ENCODE measurements around the gene EHD1.
A peak's percentile ranks its signal among the peaks of the same experiment; 100 is the strongest.

EHD1 gene

DNA sequence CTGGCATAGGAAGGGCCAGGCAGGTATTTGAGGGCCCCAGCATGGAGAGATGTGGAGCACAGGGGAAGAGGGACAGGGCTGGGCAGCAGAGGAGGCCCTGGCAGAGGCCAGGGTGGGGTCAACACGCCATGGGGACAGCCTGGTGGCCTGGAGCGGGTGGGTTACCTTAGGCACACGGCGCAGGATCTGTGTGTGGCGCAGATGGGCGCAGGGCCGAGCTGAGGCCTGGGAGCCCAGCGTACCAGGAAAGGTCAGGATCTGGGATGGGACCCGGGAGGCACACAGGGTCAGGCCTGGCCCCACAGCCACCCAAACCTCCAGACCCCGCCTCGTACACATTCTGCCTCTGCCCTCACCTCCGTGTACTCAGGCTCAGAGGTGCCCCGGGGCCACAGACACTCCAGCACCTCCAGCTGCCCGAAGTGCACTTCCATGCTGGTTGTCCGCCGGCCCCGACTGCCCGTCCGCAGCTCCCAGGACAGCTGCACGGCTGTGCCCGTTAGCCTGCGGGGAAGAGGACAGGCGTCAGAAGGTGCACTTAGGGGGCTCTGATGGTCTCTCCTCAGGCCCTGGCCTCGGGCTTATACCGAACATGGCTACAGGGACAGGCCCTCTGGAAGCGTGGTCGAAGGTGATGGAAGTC lies 32.2 kb upstream of the EHD1 start:
- DNase-seq, result no peak

DNA sequence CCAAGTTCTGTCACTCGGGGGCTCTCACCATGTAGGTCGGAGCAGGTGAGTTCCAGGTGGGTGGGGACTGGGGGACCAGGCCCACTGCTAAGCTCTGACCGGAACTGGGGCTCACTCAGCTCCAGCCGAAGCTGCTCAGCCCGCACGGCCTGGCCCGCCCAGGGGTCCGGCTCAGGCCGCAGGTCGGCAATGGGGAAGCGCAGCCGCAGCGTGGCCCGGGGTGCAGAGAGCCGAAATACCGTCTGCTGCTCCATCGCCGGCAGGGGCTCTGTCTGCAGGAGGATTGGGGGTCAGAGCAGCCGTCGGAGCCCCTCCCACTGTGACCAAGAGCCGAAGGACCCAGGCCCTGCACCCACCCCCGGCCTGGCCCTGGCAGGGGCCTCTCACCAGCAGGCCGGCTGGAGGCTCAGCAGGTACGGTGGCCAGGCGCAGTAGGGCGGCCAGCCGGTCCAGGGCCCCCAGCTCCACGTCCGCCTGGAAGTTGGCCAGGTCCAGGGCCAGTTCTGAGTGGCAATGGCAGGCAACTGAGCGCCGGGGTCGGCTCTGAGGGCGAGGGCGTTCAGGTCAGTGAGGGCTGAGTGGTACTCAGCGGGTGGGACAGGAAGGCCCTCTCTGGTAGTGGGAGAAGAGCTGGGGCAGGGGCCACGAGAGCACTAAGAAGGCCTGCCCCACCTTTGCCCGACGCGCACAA lies 31.4 kb upstream of the EHD1 start:
- DNase-seq, result no peak

DNA sequence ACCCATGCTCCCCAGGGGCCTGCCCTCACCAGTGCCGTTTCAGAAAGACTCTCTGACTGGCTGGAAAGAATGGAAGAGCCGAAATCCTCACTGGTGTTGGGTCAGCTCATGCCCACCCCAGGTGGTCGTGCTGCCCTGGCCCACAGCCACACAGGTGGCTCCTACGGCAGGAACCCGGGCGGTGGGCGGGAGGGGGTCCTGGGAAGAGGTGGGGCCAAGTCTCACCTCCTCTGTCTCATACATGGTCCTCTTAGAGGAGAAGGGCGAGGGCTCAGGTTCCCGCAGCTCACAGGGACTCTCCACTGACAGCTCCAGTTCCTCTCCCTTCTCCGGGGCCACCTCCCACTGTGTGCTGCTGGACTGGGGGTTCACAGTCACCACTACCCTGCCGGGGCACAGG lies 30.3 kb upstream of the EHD1 start:
- DNase-seq, result no peak

DNA sequence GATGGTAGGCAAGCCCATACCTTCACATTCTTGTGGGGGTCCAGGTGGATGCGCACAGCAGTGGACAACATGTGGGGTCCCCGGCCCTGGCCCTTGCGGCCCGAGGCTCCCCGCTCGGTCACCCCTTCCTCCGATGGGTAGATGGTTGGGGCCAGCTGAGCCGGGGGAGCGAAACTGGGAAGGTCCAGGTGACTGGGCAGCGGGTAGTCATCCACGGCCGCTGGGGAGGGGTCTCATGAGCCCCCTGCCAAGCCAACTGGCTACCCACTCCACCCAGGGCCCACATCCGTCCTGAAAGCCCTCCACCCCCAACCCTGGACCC lies 27.9 kb upstream of the EHD1 start:
- no peak for DNase-seq

DNA sequence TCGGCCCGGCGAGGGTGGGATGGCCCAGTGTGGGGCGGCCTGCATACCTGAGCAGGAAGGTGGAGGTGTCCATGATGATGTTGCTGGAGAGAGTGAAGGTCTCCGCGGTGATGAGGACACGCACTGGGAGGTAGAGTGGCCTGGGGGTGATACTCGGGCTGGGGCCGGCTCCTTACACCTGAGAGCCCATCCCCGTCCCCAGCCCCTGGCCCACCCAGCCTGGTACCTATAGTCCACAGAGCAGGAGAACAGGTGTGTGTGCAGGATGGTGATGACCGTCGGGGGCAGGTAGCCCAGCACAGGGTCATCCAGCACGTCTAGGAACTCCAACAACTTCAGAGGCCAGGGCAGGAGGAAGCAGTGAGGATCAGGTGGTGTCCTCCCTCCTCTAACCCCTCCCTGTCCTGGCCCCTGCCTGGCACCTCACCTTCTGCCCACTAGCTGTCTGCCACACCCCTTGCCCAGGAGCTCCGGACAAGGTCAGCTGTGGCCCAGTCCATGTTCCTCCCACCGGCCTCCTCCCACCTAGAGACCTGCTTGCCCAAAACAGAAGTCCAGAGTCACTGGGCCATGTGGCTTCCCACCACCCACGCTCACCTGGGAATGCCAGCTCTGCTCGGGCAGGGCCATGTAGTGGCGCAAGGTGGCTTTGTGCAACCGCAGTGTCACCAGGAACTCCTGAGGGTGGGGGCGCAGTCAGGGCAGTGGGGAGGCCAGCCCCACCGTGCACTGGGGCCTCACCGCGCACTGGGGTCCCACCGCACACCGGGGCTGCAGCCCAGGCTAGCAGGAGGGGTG lies 27.3 kb upstream of the EHD1 start:
- no peak for DNase-seq

DNA sequence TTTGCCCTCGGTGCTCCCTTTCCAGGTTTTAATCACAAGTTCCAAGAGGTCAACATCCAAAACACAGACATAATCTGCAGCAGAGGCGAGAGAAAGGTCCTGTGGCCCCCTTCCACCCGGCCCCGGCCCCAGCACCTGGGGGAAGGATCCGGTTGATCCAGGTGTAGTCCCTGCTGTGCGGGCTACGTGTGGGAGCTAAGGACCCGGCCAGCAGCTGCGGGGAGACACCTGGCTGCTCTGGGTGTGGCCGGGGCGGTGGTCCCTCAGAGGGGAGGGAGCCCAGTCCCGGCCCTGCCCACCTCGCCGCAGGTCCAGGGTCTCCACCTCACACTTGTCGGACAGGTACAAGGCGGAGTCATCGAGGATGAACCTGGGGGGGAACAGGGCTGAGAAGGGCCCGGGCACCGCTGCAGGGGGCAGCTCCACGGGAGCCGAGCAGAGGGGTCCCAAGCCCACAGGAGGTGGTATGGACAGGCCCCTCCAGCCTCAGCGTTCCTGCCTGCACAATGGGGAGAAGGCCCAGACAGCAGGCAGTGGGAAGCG lies 24.9 kb upstream of the EHD1 start:
- no peak for DNase-seq

DNA sequence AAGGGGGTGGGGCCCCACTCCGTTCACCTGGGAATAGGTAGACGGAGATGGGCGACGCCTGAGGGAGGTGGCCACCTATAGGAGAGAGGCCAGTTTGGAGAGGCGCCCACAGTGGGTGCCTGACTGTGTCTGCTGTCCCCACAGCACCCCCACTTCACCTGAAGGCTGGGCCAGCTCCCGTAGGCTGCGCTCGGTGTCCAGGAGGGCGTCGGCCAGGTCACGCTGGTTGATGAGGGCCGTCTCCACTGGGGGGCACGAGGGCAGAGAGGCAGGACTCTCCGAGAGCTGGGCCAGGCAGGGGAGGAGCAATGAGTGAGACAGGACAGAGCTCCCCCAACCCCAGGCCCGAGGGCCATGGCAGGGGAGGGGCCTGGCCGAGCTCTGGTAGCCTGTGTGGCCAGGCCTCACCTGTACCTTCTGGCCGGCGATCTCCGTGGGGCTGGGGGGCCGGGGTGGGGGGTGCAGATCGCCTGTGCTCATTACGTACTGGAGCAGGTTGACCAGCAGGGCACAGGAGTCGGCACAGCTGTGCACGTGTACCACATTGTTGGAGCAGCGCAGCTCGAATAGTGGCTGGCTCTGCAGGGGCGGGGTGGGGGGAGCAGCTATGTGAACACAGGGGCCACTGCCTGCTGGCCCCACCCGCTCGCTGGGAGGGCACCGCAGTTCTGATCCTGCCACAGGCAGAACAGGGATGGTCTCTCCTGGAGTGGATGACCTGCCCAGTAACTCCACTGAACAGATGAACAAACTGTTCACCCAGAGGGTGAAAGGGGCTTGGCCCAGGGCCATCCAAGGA lies 23.9 kb upstream of the EHD1 start:
- DNase-seq, result no peak

DNA sequence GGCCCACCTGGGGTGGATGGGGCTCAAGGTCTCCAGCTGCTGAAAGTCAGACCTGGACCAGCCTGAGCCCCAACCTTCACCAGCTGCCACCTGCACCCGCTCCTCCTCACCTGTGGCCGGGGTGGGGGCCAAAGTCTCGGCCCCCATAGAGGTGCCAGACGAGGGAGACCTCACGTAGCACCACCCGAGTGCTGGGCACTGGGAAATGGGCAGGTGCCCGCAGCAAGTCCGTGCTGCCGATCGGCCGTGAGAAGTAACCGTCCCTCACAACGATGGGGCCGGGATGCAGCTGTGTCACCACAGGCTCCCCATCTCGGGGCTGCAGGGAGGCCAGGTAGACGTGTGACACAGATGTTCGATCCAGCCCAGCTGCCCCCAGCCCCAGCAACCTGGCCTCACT lies 22.4 kb upstream of the EHD1 start:
- no peak for DNase-seq

DNA sequence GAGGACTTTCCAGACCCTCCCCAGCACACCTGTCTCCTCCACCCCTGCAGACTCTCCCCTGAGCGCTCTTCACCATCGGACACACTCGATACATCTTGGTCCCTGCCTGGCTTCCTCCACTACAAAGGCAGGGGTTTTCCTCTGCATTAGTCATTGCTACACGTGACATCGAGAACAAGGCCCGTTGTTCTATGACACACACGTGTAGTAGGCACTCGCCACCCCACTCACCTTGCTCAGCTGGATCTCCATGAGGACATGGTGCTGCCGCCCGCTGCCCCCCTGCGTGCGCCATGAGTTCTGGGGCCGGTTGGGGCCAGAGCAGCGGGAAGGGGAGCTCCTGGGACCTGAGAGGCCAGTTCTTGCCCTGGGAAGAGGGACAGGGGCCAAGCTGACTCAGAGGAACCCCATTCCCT lies 21.9 kb upstream of the EHD1 start:
- peak in 1 of 56 donors; percentile 10 for DNase-seq

DNA sequence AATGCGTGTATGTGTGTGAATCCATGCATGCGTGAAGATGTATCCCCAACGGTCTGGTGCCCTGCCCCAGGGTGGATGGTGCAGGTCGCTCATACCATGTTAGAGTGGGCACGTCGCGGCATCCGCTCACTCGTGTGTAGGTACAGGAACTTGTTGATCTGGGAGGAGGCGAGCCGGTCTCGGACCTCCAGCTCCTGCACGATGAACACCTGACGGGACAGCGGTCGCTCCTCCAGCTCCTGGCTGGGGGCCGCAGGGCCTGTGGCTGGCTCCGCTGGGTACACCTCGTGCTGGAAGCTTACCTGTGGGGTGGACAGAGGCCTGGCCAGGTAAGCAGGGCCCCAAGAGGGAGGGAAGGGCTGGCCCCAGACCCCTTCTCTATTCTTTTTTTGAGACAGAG lies 20.1 kb upstream of the EHD1 start:
- DNase-seq, result no peak

DNA sequence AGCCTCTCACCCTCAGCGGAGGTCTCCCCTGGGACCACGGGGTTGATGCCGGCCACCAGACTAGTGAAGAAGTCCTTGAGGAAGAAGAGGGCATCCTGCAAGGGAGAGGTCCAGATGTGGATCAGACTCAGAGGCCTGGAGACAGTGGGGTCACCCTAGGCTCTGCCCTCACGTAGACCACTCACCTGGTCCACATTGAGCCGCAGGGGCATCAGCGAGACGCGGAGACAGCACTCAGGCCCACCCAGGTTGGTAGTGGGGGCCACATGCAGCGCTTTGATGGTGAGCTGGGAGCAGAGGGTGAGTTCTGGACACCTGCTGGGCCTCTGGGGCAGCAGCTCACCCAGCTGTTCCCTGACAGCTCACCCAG lies 19.6 kb upstream of the EHD1 start:
- DNase-seq, result no peak

DNA sequence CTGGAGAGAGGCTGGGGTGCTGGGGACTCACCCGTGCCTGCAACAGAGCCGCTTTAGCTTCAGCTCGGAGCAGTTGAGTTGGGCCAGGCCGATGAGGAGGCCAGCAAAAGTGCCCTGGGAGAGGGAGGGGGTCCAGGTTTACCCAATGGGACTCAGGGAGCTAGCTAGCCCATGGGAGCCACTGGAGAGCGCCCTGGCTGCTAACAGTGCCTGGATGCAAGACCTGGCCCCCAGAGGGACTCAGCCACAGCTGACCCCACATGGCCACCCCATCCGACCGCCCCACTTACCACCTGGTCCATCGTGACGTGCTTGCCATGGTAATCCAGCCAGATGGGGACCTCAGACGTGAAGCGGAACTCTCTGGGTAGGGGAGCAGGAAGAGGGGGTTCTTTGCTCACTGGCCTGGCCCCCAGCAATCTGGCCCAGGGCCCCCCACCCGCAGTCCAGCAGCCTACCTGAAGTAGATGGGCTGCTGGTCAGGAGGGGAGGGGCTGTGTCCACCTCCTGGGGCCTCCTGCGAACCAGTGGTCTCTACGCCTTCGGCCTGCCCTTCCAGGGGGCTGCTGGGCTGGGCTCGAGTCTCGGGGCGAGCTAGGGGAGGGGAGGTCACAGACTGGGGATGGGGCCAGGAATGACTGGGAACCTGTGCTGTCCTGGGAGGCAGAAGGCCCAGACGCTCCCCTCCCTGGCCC lies 19.1 kb upstream of the EHD1 start:
- DNase-seq, result no peak

DNA sequence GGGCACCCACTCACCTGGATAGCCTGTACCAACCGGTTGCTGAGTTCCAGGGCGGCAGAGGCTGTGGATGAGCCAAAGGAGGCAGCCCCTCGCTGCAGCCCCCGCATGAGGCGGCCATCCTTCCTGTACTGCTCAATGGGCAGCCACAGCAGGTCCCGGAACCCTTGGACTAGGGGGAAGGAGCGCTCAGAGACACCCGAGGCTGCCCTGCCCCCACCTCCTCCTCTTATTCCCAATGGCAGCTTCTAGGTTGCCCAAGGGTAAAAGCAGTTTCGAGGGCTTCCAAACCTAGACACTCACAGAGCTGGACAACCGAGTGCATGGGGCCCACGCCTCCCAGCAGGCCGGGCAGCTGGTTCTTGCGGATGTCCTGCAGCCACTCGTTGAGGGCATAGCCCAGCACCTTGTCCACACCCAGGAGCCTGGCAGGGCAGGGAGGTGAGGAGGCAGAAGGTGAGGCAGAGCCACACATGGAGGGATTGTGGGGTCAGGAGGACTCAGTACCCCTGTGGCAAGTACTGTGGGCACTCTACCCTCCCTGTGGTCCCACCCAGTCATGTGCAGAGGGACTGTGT lies 18.1 kb upstream of the EHD1 start:
- no peak for DNase-seq

DNA sequence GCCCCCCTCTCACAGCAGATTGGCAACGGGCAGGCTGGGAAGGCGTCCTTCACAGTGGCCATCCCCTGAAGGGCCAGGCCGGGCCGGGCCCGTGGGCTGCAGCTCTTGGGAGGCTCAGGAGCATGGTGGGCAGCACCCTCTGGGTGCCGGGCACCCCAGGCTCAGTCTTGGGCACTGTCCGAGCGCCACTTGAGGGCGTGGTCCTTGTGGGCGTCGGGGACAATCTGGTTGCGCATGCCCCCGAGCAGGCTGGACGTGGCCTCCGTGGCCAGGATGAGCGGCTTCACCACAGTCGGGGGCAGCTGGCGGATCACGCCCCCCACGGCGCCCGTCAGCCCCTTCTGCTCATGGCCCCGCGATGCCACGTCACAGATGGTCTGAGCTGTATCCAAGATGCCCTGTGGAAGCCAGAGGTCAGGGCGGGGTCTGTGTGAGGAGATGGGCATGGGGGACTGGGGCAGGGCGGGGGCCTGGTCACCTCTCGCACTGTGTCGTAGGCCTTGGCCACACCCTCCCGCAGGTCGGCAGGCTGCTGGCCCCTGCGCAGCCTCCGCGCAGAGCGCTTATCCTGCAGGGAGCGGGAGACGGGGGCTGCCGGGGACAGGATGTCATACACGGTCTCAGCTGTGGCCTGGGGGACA lies 16.5 kb upstream of the EHD1 start:
- no peak for DNase-seq

DNA sequence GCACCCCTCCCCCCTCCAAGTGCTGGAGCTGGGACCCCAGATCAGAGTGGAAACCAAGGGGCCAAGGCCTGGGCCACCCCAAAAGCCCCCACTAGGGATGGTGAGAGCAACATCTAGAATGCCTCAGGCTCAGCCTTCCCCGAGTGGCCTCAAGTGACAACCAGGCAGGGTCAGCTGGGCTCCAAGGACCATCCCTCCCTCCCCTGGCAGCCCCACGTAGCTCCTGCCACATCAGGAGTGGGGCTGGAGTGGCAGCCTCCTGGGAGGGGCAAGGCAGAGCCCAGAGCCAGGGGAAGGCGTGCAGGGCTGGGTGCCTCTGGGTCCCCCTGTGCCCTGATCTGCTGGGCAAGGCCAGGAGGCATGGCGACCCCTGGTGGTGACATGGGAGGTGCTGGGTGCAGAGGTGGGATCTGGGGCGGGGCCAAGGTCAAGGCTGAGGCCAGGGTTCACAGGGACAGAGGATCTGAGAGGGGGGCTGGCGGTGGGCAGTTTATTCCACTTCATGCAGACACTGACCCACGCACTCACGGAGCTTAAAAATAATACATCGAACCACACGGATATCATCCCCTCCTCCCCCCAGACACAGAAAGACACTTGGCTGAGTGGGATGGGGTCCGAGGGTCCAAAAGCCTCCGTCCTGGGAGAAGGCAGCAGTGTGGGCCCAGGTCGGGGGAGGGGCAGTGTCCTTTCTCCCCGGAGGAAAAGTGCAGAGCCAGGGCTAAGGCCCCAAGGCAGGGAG lies 15.8 kb upstream of the EHD1 start:
- DNase-seq, result peak in 43 of 56 donors; percentile 11 to 85 (median 47)

DNA sequence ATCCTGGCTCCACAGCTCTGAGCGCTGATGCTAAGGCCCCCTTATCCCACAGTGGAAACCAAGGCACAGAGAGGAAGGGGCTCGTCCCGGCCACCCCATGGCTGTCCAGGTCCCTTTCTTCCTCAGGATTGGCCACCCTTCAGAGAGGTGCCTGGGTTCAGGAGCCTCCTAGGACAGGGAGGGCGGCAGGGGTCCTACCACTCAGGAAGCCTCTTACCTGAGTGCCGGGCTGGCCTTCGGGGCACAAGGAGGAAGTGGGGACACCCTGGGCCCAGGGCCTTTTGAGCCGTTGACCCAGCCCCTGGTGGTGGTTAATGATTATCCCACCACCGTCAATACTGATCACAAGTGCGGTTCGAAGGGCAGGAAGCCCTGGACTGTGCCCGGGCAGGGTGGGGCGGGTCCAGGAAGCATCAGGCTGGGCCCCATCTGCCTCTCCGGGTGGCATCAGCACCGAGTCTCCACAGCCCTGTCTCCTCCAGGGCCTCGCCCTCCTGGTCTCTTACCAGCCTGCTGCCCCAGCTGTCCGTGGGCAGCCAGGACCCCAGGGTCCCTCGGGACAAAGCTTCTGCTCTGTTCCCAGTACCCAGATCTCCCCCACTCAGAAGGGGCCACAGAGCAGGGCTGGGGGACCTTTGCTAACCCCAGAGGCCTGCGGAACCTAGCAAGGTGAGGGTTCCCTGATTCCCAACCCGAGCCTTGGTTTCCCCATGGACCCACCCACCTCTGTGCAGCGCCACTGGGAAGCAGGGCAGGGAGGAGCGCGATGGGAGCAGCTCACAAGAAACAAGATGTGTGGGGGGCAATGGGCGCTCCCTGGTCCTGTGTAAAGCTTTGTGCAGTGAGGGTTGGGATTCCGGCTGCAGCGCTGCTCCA lies 15.0 kb upstream of the EHD1 start:
- no peak for DNase-seq

DNA sequence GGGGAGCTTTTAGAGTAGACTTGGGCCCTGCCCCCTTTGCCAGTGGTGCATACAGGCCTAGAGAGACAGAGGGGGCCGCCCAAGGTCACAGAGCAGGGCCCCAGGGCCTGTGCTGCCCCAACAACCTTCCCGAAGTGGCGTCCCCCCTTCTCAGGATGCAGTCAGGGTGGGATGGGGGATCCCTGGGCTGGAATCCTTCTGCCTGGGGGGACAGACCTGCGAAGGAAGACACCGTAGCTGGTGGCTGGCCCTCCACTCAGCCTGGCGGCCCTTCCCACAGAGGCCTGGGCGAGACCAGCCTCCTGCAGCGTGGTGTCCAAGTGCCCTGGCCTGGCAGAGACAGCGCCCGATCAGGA lies 14.4 kb upstream of the EHD1 start:
- no peak for DNase-seq

DNA sequence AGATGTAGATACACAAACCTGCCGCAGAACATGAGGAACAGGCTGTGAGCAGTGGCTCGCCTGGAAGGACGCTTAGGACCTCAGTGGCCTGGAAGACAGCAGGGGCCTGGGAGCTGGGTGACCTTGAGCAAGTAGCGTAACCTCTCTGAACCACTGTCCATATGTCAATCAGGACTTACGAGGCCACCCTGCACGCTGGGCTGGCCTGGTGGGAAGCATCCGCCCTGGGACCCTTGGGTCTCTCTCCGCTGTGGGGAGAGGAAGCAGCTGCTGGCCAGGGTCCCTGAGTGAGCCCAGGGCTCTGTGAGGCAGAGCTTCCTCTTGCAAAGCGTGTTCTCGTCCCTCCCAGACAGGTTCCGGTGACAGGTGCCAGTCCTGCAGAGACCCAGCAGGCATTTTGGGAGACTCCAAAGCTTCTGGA lies 14.0 kb upstream of the EHD1 start:
- no peak for DNase-seq

DNA sequence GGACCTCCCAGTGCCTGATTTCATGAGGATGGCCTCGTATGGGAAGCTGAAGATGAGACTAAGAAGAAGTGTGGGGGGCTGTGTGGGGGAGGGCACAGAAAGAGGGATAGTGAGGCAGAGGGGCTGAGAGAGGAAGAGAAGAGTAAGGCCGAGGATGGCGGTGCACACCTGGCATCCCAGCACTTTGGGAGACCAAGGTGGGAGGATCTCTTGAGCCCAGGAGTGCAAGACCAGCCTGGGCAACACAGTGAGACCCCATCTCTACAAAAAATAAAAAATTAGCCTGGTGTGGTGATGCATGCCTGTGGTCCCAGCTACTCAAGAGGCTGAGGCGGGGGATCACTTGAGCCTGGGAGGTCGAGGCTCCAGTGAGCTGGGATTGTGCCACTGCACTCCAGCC lies 13.5 kb upstream of the EHD1 start:
- DNase-seq, result no peak

All from amygdala (tissue), 56 donors.